GM19452 (cell line): ENCODE measurements around the gene AMER3.
A peak's percentile ranks its signal among the peaks of the same experiment; 100 is the strongest.

Experiments used
- ATAC-seq: cut with Tn5 transposase; IDR thresholded peaks from one replicate; pipeline ENCODE4 v1.9.1; 2021; ENCODE audit not compliant: unreplicated experiment

The AMER3 gene

GRCh38 chr2:130769343-130769907 is 14.1 kb downstream of the AMER3 start:
- ATAC-seq, result no peak

GRCh38 chr2:130776550-130776949 is 21.2 kb downstream of the AMER3 start:
- ATAC-seq, result no peak

- no peak for ATAC-seq
Measured at GRCh38 chr2:130778781-130779180, 23.4 kb downstream of the AMER3 start.

GRCh38 chr2:130785466-130786055 is 30.2 kb downstream of the AMER3 start:
- ATAC-seq, result no peak

- ATAC-seq, result no peak
Measured at GRCh38 chr2:130786076-130786475, 30.7 kb downstream of the AMER3 start.

- ATAC-seq, result no peak
Measured at GRCh38 chr2:130787841-130788240, 32.5 kb downstream of the AMER3 start.

- ATAC-seq, result no peak
Measured at GRCh38 chr2:130790312-130790711, 35.0 kb downstream of the AMER3 start.

- no peak for ATAC-seq
Measured at GRCh38 chr2:130790804-130791616, 35.7 kb downstream of the AMER3 start.

- ATAC-seq, result no peak
Measured at GRCh38 chr2:130791617-130791939, 36.2 kb downstream of the AMER3 start.

GRCh38 chr2:130795431-130795830 is 40.1 kb downstream of the AMER3 start:
- no peak for ATAC-seq

GRCh38 chr2:130796290-130796689 is 41.0 kb downstream of the AMER3 start:
- ATAC-seq, result no peak

GRCh38 chr2:130797493-130798435 is 42.4 kb downstream of the AMER3 start:
- ATAC-seq, result peak; percentile 91

GRCh38 chr2:130798472-130799218 is 43.3 kb downstream of the AMER3 start:
- no peak for ATAC-seq

- ATAC-seq, result no peak
Measured at GRCh38 chr2:130799295-130799694, 44.0 kb downstream of the AMER3 start.

- no peak for ATAC-seq
Measured at GRCh38 chr2:130805613-130806012, 50.3 kb downstream of the AMER3 start.

GRCh38 chr2:130806370-130806769 is 51.0 kb downstream of the AMER3 start:
- ATAC-seq, result no peak

- no peak for ATAC-seq
Measured at GRCh38 chr2:130807659-130808385, 52.5 kb downstream of the AMER3 start.

GRCh38 chr2:130808482-130809268 is 53.3 kb downstream of the AMER3 start:
- ATAC-seq, result no peak

- no peak for ATAC-seq
Measured at GRCh38 chr2:130810490-130810889, 55.1 kb downstream of the AMER3 start.
